ENCODE results near the gene TEX28.
"Not testable (repeated sequence)": the region's sequence is repeated elsewhere in the genome, so short reads cannot be mapped to it uniquely, and the experiment has no call there.

The TEX28 gene

DNA sequence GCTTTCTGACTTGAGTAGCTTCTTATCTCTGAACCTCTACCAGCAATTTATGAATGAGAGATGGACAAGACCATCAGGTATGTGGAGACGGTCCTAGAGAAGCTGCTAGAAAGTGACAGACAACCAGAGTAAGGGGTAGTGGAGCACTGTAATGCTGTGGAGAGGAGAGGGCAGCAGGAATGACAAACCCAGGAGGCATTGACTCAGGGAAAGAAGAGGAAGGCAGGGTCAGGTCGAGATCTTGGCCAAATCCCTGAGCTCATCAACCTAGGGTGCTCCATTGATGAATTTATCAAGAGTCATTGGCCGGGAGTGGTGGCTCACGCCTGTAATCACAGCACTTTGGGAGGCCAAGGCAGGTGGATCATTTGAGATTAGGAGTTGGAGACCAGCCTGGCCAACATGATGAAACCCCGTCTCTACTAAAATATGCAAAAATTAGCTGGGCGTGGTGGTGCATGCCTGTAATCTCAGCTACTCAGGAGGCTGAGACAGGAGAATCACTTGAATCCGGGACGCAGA is 54.9 kb downstream of the TEX28 start:
- DNase-seq = not testable (repeated sequence)

DNA sequence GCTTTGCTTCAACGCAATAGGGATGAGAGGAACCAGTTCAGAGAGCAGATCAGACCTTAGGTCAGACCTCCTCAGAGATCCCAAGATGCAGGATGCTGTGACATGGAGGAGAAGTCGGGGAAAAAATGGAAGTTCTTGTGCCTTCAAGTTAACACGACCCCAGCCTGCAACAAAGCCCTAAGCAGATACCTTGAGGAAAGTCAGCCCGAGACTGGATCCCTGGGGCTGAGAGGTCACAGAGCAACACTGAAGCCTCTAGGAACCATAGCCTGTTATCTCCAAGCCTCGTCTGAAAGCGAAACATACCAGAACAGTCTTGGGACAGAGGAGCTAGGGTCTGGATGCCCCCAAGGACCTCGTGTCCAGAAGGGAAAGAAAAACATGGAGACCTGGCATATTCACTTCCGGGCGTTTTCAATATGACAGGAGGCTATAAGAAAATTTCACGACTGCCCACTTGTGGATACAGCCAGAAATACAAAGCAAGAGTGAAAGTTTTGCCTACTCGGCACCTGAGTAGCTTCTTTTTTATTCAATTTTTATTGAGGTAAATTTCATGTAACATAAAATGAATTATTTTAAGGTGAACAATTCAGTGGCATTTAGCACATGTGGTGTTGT is 55.9 kb downstream of the TEX28 start:
- DNase-seq = not testable (repeated sequence)

DNA sequence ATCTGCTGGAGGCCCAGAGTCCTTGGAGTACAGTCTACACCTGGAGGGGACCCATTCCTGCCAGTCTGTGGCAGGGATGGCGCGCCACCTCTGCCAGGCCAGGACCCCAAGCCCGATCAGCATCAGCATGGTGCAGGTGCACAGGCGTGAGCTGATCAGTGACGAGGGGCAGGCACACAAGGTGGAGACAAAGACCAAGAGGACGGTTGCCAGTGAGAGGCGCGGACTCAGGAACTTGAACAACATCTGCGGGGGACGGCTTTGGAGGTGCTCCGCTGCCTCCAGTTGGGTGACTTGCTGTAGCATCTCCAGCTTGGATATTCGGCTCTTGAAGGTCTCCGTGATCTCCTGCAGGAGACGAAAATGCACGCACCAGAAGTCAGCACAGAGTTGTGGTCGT is 61.3 kb downstream of the TEX28 start:
- not testable (repeated sequence) for DNase-seq

DNA sequence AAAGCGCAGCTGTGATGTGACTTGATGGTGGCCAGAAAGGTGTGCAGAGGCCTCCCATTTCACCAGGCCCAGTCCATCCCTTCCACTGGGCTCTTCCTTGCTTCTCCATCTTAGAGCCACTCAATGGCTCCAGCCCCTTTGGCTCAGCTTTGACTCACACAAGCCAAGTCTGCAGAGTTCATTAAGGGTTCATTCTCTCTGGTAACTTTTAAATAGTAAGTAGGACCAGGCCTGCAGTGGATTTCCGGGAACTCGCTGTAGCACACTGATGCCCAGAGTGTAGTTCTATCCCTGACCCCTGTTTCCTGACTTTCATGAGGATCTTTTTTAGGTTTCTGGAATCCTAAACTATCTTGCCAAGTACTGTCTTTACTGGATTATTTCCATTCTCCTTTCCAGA is 63.5 kb downstream of the TEX28 start:
- DNase-seq = not testable (repeated sequence)

DNA sequence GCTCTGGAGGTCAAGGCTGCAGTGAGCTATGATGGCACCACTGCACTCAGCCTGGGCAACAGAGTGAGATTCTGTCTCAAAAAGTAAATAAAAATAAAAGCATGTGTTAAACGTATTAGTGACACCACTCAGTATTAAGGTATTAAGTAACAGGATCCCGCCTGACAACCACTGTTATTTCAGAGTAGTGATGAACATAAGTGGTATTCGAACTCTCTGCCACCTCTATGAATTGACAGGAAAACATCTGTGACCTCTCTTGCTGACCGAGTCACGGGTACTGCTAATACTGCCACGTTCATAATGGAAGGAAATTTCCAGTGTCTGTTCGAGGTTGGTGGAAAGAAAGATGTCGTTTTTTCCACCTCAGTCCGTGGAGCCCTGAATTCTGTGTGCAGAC is 68.2 kb downstream of the TEX28 start:
- DNase-seq = not testable (repeated sequence)

DNA sequence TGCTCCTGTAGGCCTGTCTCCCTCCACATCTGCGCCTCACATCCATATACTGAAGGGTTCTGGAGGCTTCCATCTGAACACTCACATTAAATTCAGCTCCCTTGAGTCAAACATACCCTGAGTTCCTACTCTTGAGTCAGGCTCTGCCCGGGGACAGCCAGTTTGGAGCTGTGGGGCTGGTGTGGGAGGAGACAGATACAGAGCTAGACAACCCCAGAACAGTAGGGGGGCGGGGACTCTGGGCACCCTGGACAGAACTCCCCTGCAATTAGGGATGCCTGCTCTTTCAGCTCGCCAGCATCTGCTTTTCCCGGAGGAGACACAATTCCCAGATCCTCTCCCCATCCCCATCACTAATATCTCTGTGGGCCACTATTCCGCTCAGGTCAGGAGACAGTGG is 69.6 kb downstream of the TEX28 start:
- not testable (repeated sequence) for DNase-seq
